HEK293 (cell line): ENCODE data around the gene TTLL3.
A peak's percentile ranks its signal among the peaks of the same experiment; 100 is the strongest.

Experiments used
- CTCF ChIA-PET: fragments of 350-600 bp; formaldehyde crosslinking; extraction: SDS; loops from one replicate; lab custom pipeline; 2021; ENCODE audit warnings: antibody characterized with exemption; lab: Yijun Ruan, JAX
- POLR2A ChIA-PET: fragments of 300-600 bp; formaldehyde crosslinking; extraction: SDS; loops from one replicate; lab custom pipeline; 2020; ENCODE audit warnings: antibody characterized with exemption, inconsistent platforms; lab: Yijun Ruan, JAX
- H3K27ac ChIP-seq: fragments of 200-500 bp; sonication (Bioruptor generic); 2 replicates; pipeline ENCODE4 v1.5.1; 2014; ENCODE audit warnings: low read depth, low read length, control low read depth, inconsistent platforms; ENCODE audit errors: extremely low read depth
- H3K36me3 ChIP-seq, 2 experiments: fragments of 200-500 bp in 1 of 2; sonication (Bioruptor generic) in 1 of 2; 1 replicate in 1 of 2; 2 replicates in 1 of 2; pipeline ENCODE4 v1.5.1; 2014 to 2017; ENCODE audit warnings: inconsistent platforms in 2 of 2, low read length in 2 of 2; ENCODE audit not compliant: control insufficient read depth in 2 of 2, insufficient read depth in 1 of 2
- H3K4me1 ChIP-seq: fragments of 200-500 bp; sonication (Bioruptor generic); 2 replicates; pipeline ENCODE4 v1.5.1; 2014; ENCODE audit warnings: mild to moderate bottlenecking, low read length, inconsistent platforms; ENCODE audit not compliant: control insufficient read depth, insufficient read depth
- H3K4me3 ChIP-seq: 2 replicates; pipeline ENCODE4 v1.5.1; 2011; ENCODE audit warnings: low read depth, mild to moderate bottlenecking, control low read depth, low read length, moderate library complexity
- H3K9me3 ChIP-seq: fragments of 200-500 bp; sonication (Bioruptor generic); 2 replicates; pipeline ENCODE4 v1.5.1; 2014; ENCODE audit warnings: low read depth, low read length, inconsistent platforms; ENCODE audit not compliant: control insufficient read depth, insufficient read depth
- GLIS1 ChIP-seq: fragments of 450-650 bp; formaldehyde crosslinking; IDR thresholded peaks from 2 replicates; pipeline ENCODE4 v1.5.1; 2016; ENCODE audit warnings: missing biosample characterization, missing genetic modification characterization
- GLIS2 ChIP-seq: fragments of 450-650 bp; formaldehyde crosslinking; IDR thresholded peaks from 2 replicates; pipeline ENCODE4 v1.5.1; 2016; ENCODE audit warnings: missing biosample characterization, missing genetic modification characterization
- HOXD13 ChIP-seq: sonication (generic); formaldehyde crosslinking; IDR thresholded peaks from 2 replicates; pipeline ENCODE4 v1.8.0; 2022; ENCODE audit warnings: missing genetic modification reagents, borderline replicate concordance
- KLF1 ChIP-seq: fragments of 450-650 bp; formaldehyde crosslinking; IDR thresholded peaks from 2 replicates; pipeline ENCODE4 v1.5.1; 2016; ENCODE audit warnings: missing biosample characterization, missing genetic modification characterization
- KLF7 ChIP-seq: fragments of 450-650 bp; formaldehyde crosslinking; IDR thresholded peaks from 2 replicates; pipeline ENCODE4 v1.5.1; 2016; ENCODE audit warnings: missing biosample characterization, missing genetic modification characterization, borderline replicate concordance
- KLF8 ChIP-seq: fragments of 450-650 bp; formaldehyde crosslinking; IDR thresholded peaks from 2 replicates; pipeline ENCODE4 v1.5.1; 2016; ENCODE audit warnings: missing biosample characterization, missing genetic modification characterization
- MZF1 ChIP-seq: fragments of 450-650 bp; formaldehyde crosslinking; IDR thresholded peaks from 2 replicates; pipeline ENCODE4 v1.5.1; 2017; ENCODE audit warnings: missing biosample characterization, missing genetic modification characterization, borderline replicate concordance
- RBAK ChIP-seq: fragments of 450-650 bp; formaldehyde crosslinking; IDR thresholded peaks from 2 replicates; pipeline ENCODE4 v1.5.1; 2016; ENCODE audit warnings: missing biosample characterization, missing genetic modification characterization
- ZBTB17 ChIP-seq: fragments of 450-650 bp; formaldehyde crosslinking; IDR thresholded peaks from 2 replicates; pipeline ENCODE4 v1.5.1; 2016; ENCODE audit warnings: missing biosample characterization, missing genetic modification characterization
- ZBTB21 ChIP-seq: fragments of 450-650 bp; formaldehyde crosslinking; IDR thresholded peaks from 2 replicates; pipeline ENCODE4 v1.5.1; 2017; ENCODE audit warnings: missing biosample characterization, missing genetic modification characterization
- ZBTB8A ChIP-seq: fragments of 450-650 bp; formaldehyde crosslinking; IDR thresholded peaks from 2 replicates; pipeline ENCODE4 v1.5.1; 2016; ENCODE audit warnings: missing biosample characterization, missing genetic modification characterization
- ZFHX2 ChIP-seq: fragments of 450-650 bp; formaldehyde crosslinking; conservative IDR thresholded peaks from 2 replicates; pipeline ENCODE4 v1.5.1; 2016; ENCODE audit warnings: missing biosample characterization, missing genetic modification characterization
- ZIC2 ChIP-seq: fragments of 450-650 bp; formaldehyde crosslinking; IDR thresholded peaks from 2 replicates; pipeline ENCODE4 v1.5.1; 2016; ENCODE audit warnings: missing biosample characterization, missing genetic modification characterization
- ZNF169 ChIP-seq: fragments of 450-650 bp; formaldehyde crosslinking; IDR thresholded peaks from 2 replicates; pipeline ENCODE4 v1.5.1; 2016; ENCODE audit warnings: missing biosample characterization, missing genetic modification characterization
- ZNF174 ChIP-seq: fragments of 450-650 bp; formaldehyde crosslinking; IDR thresholded peaks from 2 replicates; pipeline ENCODE4 v1.5.0; 2017; ENCODE audit warnings: missing biosample characterization, mild to moderate bottlenecking, missing genetic modification characterization
- ZNF2 ChIP-seq: fragments of 450-650 bp; formaldehyde crosslinking; IDR thresholded peaks from 2 replicates; pipeline ENCODE4 v1.5.1; 2016; ENCODE audit warnings: missing biosample characterization, missing genetic modification characterization
- ZNF239 ChIP-seq: fragments of 450-650 bp; formaldehyde crosslinking; IDR thresholded peaks from 2 replicates; pipeline ENCODE4 v1.5.1; 2016; ENCODE audit warnings: missing biosample characterization, missing genetic modification characterization
- ZNF324 ChIP-seq: fragments of 450-650 bp; formaldehyde crosslinking; IDR thresholded peaks from 2 replicates; pipeline ENCODE4 v1.5.1; 2016; ENCODE audit warnings: missing biosample characterization, missing genetic modification characterization
- ZNF391 ChIP-seq: fragments of 450-650 bp; formaldehyde crosslinking; IDR thresholded peaks from 2 replicates; pipeline ENCODE4 v1.5.1; 2016; ENCODE audit warnings: low read depth, missing biosample characterization, missing genetic modification characterization, borderline replicate concordance
- ZNF600 ChIP-seq: fragments of 450-650 bp; formaldehyde crosslinking; IDR thresholded peaks from 2 replicates; pipeline ENCODE4 v1.5.1; 2016; ENCODE audit warnings: missing biosample characterization, missing genetic modification characterization
- ZNF660 ChIP-seq: fragments of 450-650 bp; IDR thresholded peaks from 2 replicates; pipeline ENCODE4 v1.5.1; 2018; ENCODE audit warnings: missing biosample characterization, mild to moderate bottlenecking, missing genetic modification characterization
- ZNF670 ChIP-seq: fragments of 450-650 bp; formaldehyde crosslinking; IDR thresholded peaks from 2 replicates; pipeline ENCODE4 v1.5.1; 2016; ENCODE audit warnings: missing biosample characterization, missing genetic modification characterization, low read depth
- ZSCAN23 ChIP-seq: fragments of 450-650 bp; formaldehyde crosslinking; IDR thresholded peaks from 2 replicates; pipeline ENCODE4 v1.5.1; 2016; ENCODE audit warnings: missing biosample characterization, missing genetic modification characterization
- TF ChIP-seq, protein P1 (sequence below): sonication (generic); formaldehyde crosslinking; IDR thresholded peaks from 2 replicates; pipeline ENCODE4 v1.8.1; 2022; ENCODE audit warnings: mild to moderate bottlenecking, moderate library complexity, missing genetic modification reagents
- TF ChIP-seq, protein P2 (sequence below): IDR thresholded peaks from 2 replicates; pipeline ENCODE4 v1.6.1; 2011; ENCODE audit warnings: mild to moderate bottlenecking, low read depth, low read length, borderline replicate concordance
- TF ChIP-seq, protein P3 (sequence below): fragments of 450-650 bp; formaldehyde crosslinking; IDR thresholded peaks from 2 replicates; pipeline ENCODE4 v1.5.1; 2016; ENCODE audit warnings: missing biosample characterization, missing genetic modification characterization, borderline replicate concordance

TTLL3 gene

DNA sequence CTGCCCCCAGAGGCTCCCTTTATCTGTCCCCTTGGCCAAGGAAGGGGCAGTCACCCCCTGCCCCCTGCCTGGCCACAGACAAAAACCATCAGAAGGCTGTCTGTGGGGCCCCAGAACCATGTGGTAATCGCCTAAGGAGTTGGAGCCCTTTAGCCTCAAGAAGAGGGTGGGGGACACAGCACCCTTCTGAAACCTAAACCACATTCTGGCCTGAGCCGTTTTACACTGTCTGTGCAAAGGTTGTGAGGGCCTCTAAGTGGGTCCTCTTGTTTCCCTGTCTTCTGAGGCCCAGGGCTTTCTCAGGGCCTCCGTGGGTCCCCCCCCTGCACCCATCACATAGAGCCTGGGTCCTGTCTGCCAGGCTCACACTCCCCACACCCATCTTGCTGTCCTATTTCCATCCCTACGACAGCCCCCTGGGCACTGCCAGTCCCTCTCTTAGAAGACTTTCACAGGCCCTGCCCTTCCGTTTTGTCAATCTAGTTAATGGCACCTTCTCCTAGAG is 51.6 kb downstream of the TTLL3 start:
- Histone ChIP-seq H3K4me3 (no peak overlapping the region), H3K27ac (no peak overlapping the region), H3K9me3 (no peaks in the 10 kb centered on the region), H3K4me1 (peaks cover 7% of the 10 kb centered on the region; the same call in 1 of the 2 replicates), H3K36me3 (no peaks in the 10 kb centered on the region)
- TF ChIP-seq ZNF174 (tag by site-specific recombination) (no peak), KLF7 (tag by site-specific recombination) (no peak), HOXD13 (no peak), ZNF239 (no peak), RBAK (no peak), MZF1 (tag by site-specific recombination) (no peak), KLF8 (tag by site-specific recombination) (no peak), ZNF670 (tag by site-specific recombination) (no peak), ZFHX2 (no peak), ZNF660 (tag by site-specific recombination) (no peak), ZBTB21 (tag by site-specific recombination) (no peak), ZNF391 (tag by site-specific recombination) (no peak), ZNF324 (tag by site-specific recombination) (no peak), ZBTB17 (no peak), ZNF169 (tag by site-specific recombination) (no peak)
- TF ChIP-seq, protein P1, sequence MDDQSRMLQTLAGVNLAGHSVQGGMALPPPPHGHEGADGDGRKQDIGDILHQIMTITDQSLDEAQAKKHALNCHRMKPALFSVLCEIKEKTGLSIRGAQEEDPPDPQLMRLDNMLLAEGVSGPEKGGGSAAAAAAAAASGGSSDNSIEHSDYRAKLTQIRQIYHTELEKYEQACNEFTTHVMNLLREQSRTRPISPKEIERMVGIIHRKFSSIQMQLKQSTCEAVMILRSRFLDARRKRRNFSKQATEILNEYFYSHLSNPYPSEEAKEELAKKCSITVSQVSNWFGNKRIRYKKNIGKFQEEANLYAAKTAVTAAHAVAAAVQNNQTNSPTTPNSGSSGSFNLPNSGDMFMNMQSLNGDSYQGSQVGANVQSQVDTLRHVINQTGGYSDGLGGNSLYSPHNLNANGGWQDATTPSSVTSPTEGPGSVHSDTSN (CRISPR knock-in tag): no peak
- TF ChIP-seq, protein P2, sequence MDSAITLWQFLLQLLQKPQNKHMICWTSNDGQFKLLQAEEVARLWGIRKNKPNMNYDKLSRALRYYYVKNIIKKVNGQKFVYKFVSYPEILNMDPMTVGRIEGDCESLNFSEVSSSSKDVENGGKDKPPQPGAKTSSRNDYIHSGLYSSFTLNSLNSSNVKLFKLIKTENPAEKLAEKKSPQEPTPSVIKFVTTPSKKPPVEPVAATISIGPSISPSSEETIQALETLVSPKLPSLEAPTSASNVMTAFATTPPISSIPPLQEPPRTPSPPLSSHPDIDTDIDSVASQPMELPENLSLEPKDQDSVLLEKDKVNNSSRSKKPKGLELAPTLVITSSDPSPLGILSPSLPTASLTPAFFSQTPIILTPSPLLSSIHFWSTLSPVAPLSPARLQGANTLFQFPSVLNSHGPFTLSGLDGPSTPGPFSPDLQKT: no peak
- ChIA-PET CTCF (interaction anchor here (0.7 kb wide), 1 partner anchor 13 kb away, joined by 3 read pairs; no protein-coding TSS in a partner anchor), POLR2A (no interaction called here)

DNA sequence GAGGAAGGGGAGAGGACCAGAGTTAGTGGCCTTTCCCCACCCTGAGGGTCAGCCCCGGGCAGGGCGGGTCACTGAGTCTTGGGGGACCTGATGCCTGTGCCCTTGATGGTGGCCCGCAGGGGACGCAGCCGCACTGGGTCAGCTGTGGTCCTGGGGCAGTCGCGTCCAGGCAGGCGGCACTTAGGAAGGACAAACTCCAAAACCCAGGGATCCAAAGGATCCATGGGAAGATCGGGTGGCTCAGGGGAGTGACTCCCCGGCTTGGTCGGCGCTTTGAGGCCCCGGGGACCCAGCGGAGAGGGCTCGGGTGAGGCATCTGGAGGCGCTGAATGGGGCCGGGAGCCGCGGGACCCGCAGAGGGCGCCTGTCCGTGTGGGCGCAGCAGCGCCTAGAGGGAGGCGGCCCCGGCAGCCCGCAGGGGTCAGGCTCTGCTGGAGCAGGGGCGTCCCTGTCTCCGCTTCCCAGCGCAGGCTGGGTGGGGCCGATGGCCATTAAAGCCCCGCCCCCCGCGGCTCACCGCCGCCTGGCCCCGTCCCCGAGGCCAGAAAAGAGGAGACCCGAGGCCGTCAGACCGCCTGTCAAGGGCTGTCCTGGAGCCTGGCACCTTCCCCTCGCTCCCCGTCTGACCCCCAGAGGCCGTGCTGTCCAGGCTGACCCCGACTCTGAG is 52.5 kb downstream of the TTLL3 start:
- TF ChIP-seq, protein P3, sequence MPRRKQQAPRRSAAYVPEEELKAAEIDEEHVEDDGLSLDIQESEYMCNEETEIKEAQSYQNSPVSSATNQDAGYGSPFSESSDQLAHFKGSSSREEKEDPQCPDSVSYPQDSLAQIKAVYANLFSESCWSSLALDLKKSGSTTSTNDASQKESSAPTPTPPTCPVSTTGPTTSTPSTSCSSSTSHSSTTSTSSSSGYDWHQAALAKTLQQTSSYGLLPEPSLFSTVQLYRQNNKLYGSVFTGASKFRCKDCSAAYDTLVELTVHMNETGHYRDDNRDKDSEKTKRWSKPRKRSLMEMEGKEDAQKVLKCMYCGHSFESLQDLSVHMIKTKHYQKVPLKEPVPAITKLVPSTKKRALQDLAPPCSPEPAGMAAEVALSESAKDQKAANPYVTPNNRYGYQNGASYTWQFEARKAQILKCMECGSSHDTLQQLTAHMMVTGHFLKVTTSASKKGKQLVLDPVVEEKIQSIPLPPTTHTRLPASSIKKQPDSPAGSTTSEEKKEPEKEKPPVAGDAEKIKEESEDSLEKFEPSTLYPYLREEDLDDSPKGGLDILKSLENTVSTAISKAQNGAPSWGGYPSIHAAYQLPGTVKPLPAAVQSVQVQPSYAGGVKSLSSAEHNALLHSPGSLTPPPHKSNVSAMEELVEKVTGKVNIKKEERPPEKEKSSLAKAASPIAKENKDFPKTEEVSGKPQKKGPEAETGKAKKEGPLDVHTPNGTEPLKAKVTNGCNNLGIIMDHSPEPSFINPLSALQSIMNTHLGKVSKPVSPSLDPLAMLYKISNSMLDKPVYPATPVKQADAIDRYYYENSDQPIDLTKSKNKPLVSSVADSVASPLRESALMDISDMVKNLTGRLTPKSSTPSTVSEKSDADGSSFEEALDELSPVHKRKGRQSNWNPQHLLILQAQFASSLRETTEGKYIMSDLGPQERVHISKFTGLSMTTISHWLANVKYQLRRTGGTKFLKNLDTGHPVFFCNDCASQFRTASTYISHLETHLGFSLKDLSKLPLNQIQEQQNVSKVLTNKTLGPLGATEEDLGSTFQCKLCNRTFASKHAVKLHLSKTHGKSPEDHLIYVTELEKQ (tag by site-specific recombination): no peak
- no peak for TF ChIP-seq GLIS2 (tag by site-specific recombination)
- TF ChIP-seq ZNF2 (tag by site-specific recombination): no peak
- 0 out of 2 replicates have a peak, but pooled peaks have one; percentile 15 for TF ChIP-seq KLF1
- TF ChIP-seq ZNF600 (tag by site-specific recombination): no peak
- no peak for TF ChIP-seq ZSCAN23 (tag by site-specific recombination)
- TF ChIP-seq GLIS1 (tag by site-specific recombination): 0 out of 2 replicates have a peak, but pooled peaks have one; percentile 31
- peak; percentile 36; the same call in 1 of the 2 replicates for TF ChIP-seq ZIC2
- TF ChIP-seq ZBTB8A (tag by site-specific recombination): peak; percentile 65
- H3K9me3 ChIP-seq: no peaks in the 10 kb centered on the region
- ChIA-PET POLR2A (no interaction called here), CTCF (no interaction called here)
- no peak overlapping the region for H3K4me3 ChIP-seq
- H3K4me1 ChIP-seq: peaks cover 7% of the 10 kb centered on the region; the same call in 1 of the 2 replicates
- H3K36me3 ChIP-seq: no peaks in the 10 kb centered on the region
- H3K27ac ChIP-seq: no peak overlapping the region
